ENCODE measurements around the gene TSEN34. TPM values are rescaled to one million over a fixed set of nuclear protein-coding genes. Genes with fewer than 3 reads are reported as not detected.
A peak's percentile ranks its signal among the peaks of the same experiment; 100 is the strongest.
"Not testable (repeated sequence)": the region's sequence is repeated elsewhere in the genome, so short reads cannot be mapped to it uniquely, and the experiment has no call there.

The TSEN34 gene
- total and polyA plus RNA-seq, 2 donors (not counting 1 experiment from before 2014, with no cell fraction given): 22.5 to 57.8 TPM

- H3K79me2 ChIP-seq (ENCODE audit: control insufficient read depth, insufficient read depth, low read length): peaks cover 30% of the 10 kb centered on the region
- H3K4me1 ChIP-seq (ENCODE audit: control insufficient read depth, extremely low read depth, insufficient read depth, low read length): peaks cover 11% of the 10 kb centered on the region
- peak overlapping the region; percentile 76 for H3K4me2 ChIP-seq (ENCODE audit: extremely low read depth, insufficient read depth, low read length)
- peaks cover 9% of the 10 kb centered on the region for H3K36me3 ChIP-seq (ENCODE audit: control insufficient read depth, insufficient read depth, low read length)
- DNase-seq (ENCODE audit: low read depth in 2 of 2): peak; percentile 98 to 100
- H3K27me3 ChIP-seq (ENCODE audit: control insufficient read depth, insufficient read depth, low read length): no peaks in the 10 kb centered on the region
- peak overlapping the region; percentile 95 for H2AFZ ChIP-seq (ENCODE audit: low read length)
- H3K9me3 ChIP-seq (ENCODE audit: control insufficient read depth, insufficient read depth, low read depth, low read length): no peaks in the 10 kb centered on the region
- H3K4me3 ChIP-seq (replicated peaks in 1 of 4; ENCODE audit: control extremely low read depth in 1 of 4, insufficient read depth in 1 of 4, low read depth in 3 of 4, low read length in 4 of 4): peak overlapping the region; percentile 68 to 88 (median 82)
- TF ChIP-seq EZH2 (IDR thresholded peaks at IDR 0.05; ENCODE audit: low read length, missing control alignments): no peak
- TF ChIP-seq CTCF (conservative IDR thresholded peaks at IDR 0.05 in 1 of 2, IDR thresholded peaks at IDR 0.05 in 1 of 2; ENCODE audit: low read depth in 1 of 2, low read length in 2 of 2): no peak
- H4K20me1 ChIP-seq (ENCODE audit: control insufficient read depth, extremely low read depth, insufficient read depth, low read length): no peaks in the 10 kb centered on the region
- H3K27ac ChIP-seq (ENCODE audit: insufficient read depth, low read length): peak overlapping the region; percentile 98
- H3K9ac ChIP-seq (ENCODE audit: insufficient read depth, low read length): peak overlapping the region; percentile 93
Measured at GRCh38 chr19:54190503-54191010, 551 bp upstream of the TSEN34 start.

DNA sequence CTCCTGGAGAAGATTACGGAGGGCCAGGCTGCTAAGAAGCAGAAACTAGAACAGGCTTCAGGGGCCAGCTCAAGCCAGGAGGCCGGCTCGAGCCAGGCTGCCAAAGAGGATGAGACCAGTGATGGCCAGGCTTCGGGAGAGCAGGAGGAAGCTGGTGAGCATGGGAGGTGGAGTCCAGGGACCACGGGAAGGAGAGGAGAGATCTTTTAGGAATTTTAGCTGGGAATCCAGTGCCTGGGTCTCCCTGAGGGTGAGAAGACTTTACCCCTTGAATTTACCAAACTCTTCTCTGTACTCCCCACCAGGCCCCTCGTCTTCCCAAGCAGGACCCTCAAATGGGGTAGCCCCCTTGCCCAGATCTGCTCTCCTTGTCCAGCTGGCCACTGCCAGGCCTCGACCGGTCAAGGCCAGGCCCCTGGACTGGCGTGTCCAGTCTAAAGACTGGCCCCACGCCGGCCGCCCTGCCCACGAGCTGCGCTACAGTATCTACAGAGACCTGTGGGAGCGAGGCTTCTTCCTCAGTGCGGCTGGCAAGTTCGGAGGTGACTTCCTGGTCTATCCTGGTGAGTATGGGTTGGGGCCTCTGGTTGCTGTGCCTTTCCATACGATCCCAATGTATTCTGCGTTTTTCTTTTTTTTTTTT, 824 bp downstream of the TSEN34 start:
- DNase-seq (ENCODE audit: low read depth in 2 of 2): no peak
- H3K79me2 ChIP-seq (ENCODE audit: control insufficient read depth, insufficient read depth, low read length): peaks cover 23% of the 10 kb centered on the region
- H3K4me1 ChIP-seq (ENCODE audit: control insufficient read depth, extremely low read depth, insufficient read depth, low read length): peaks cover 11% of the 10 kb centered on the region
- H3K27ac ChIP-seq (ENCODE audit: insufficient read depth, low read length): peak overlapping the region; percentile 98
- H3K27me3 ChIP-seq (ENCODE audit: control insufficient read depth, insufficient read depth, low read length): no peaks in the 10 kb centered on the region
- peak overlapping the region; percentile 76 to 88 (median 82) for H3K4me3 ChIP-seq (replicated peaks in 1 of 4; ENCODE audit: control extremely low read depth in 1 of 4, insufficient read depth in 1 of 4, low read depth in 3 of 4, low read length in 4 of 4)
- H3K9ac ChIP-seq (ENCODE audit: insufficient read depth, low read length): peak overlapping the region; percentile 79
- H3K9me3 ChIP-seq (ENCODE audit: control insufficient read depth, insufficient read depth, low read depth, low read length): no peaks in the 10 kb centered on the region
- H3K4me2 ChIP-seq (ENCODE audit: extremely low read depth, insufficient read depth, low read length): peak overlapping the region; percentile 76
- TF ChIP-seq EZH2 (IDR thresholded peaks at IDR 0.05; ENCODE audit: low read length, missing control alignments) (no peak), CTCF (conservative IDR thresholded peaks at IDR 0.05 in 1 of 2, IDR thresholded peaks at IDR 0.05 in 1 of 2; ENCODE audit: low read depth in 1 of 2, low read length in 2 of 2) (no peak)
- peaks cover 4% of the 10 kb centered on the region for H3K36me3 ChIP-seq (ENCODE audit: control insufficient read depth, insufficient read depth, low read length)
- H2AFZ ChIP-seq (ENCODE audit: low read length): peak overlapping the region; percentile 48
- H4K20me1 ChIP-seq (ENCODE audit: control insufficient read depth, extremely low read depth, insufficient read depth, low read length): no peaks in the 10 kb centered on the region

DNA sequence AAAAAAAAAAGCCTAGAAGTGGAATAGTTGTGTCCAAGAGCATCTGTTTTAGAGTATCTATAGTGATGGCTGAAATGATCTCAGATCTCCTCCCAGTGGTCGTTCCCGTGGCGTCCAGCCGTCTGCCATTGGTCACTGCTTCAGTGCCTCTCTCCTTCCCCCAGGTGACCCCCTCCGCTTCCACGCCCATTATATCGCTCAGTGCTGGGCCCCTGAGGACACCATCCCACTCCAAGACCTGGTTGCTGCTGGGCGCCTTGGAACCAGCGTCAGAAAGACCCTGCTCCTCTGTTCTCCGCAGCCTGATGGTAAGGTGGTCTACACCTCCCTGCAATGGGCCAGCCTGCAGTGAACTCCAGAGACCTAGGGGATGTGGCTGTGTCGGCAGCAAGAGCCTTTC, 1.9 kb downstream of the TSEN34 start:
- Histone ChIP-seq H3K4me2 (ENCODE audit: extremely low read depth, insufficient read depth, low read length) (no peak overlapping the region), H3K79me2 (ENCODE audit: control insufficient read depth, insufficient read depth, low read length) (peaks cover 15% of the 10 kb centered on the region), H3K4me3 (replicated peaks in 1 of 4; ENCODE audit: control extremely low read depth in 1 of 4, insufficient read depth in 1 of 4, low read depth in 3 of 4, low read length in 4 of 4) (no peak overlapping the region), H3K4me1 (ENCODE audit: control insufficient read depth, extremely low read depth, insufficient read depth, low read length) (peaks cover 11% of the 10 kb centered on the region), H3K9me3 (ENCODE audit: control insufficient read depth, insufficient read depth, low read depth, low read length) (no peaks in the 10 kb centered on the region), H3K9ac (ENCODE audit: insufficient read depth, low read length) (no peak overlapping the region), H3K27me3 (ENCODE audit: control insufficient read depth, insufficient read depth, low read length) (no peaks in the 10 kb centered on the region), H4K20me1 (ENCODE audit: control insufficient read depth, extremely low read depth, insufficient read depth, low read length) (no peaks in the 10 kb centered on the region), H2AFZ (ENCODE audit: low read length) (no peak overlapping the region), H3K36me3 (ENCODE audit: control insufficient read depth, insufficient read depth, low read length) (peaks cover 4% of the 10 kb centered on the region), H3K27ac (ENCODE audit: insufficient read depth, low read length) (no peak overlapping the region)
- TF ChIP-seq EZH2 (IDR thresholded peaks at IDR 0.05; ENCODE audit: low read length, missing control alignments) (no peak), CTCF (conservative IDR thresholded peaks at IDR 0.05 in 1 of 2, IDR thresholded peaks at IDR 0.05 in 1 of 2; ENCODE audit: low read depth in 1 of 2, low read length in 2 of 2) (no peak)
- no peak for DNase-seq (ENCODE audit: low read depth in 2 of 2)

DNA sequence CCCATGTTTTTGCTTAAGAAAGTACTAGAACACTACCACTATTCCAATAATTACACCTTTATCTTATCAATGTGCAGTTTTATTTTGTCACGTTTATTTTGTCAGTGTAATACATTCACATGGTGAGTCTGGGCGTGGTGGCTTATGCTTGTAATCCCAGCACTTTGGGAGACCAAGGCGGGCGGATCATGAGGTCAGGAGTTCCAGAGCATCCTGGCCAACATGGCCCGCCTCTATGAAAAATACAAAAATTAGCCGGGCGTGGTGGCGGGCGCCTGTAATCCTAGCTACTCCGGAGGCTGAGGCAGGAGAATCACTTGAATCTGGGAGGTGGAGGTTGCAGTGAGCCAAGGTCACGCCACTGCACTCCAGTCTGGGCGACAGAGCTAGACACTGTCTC, 3.4 kb downstream of the TSEN34 start:
- not testable (repeated sequence) for H3K27me3 ChIP-seq (ENCODE audit: control insufficient read depth, insufficient read depth, low read length); H2AFZ ChIP-seq (ENCODE audit: low read length); H3K36me3 ChIP-seq (ENCODE audit: control insufficient read depth, insufficient read depth, low read length); H3K9ac ChIP-seq (ENCODE audit: insufficient read depth, low read length); DNase-seq (ENCODE audit: low read depth in 2 of 2); H3K27ac ChIP-seq (ENCODE audit: insufficient read depth, low read length); H3K79me2 ChIP-seq (ENCODE audit: control insufficient read depth, insufficient read depth, low read length); H4K20me1 ChIP-seq (ENCODE audit: control insufficient read depth, extremely low read depth, insufficient read depth, low read length); H3K4me2 ChIP-seq (ENCODE audit: extremely low read depth, insufficient read depth, low read length); H3K4me3 ChIP-seq (replicated peaks in 1 of 4; ENCODE audit: control extremely low read depth in 1 of 4, insufficient read depth in 1 of 4, low read depth in 3 of 4, low read length in 4 of 4); H3K9me3 ChIP-seq (ENCODE audit: control insufficient read depth, insufficient read depth, low read depth, low read length)
- peaks cover 11% of the 10 kb centered on the region for H3K4me1 ChIP-seq (ENCODE audit: control insufficient read depth, extremely low read depth, insufficient read depth, low read length)

All from fibroblast of lung (primary cell).